ENCODE results near the gene TTLL9.

Gene TTLL9

GRCh38 chr20:31934968-31935764, 64.7 kb downstream of the TTLL9 start:
- TF ChIP-seq CTCF (IDR thresholded peaks at IDR 0.05; ENCODE audit: low read depth, low read length) = peak; percentile 43
- Histone ChIP-seq H3K27me3 (peaks cover 4% of the 10 kb centered on the region; the same call in 1 of the 2 replicates), H3K36me3 (no peaks in the 10 kb centered on the region), H3K9me3 (no peaks in the 10 kb centered on the region), H3K4me3 (ENCODE audit: low read depth, low read length) (no peak overlapping the region), H3K4me1 (no peaks in the 10 kb centered on the region)
- DNase-seq = no peak

- H3K4me1 ChIP-seq = no peaks in the 10 kb centered on the region
- no peak for TF ChIP-seq CTCF (IDR thresholded peaks at IDR 0.05; ENCODE audit: low read depth, low read length)
- no peaks in the 10 kb centered on the region for H3K9me3 ChIP-seq
- no peak for DNase-seq
- H3K36me3 ChIP-seq = no peaks in the 10 kb centered on the region
- H3K4me3 ChIP-seq (ENCODE audit: low read depth, low read length) = no peak overlapping the region
- no peaks in the 10 kb centered on the region for H3K27me3 ChIP-seq
Measured at GRCh38 chr20:31936420-31936819, 66.0 kb downstream of the TTLL9 start.

DNA sequence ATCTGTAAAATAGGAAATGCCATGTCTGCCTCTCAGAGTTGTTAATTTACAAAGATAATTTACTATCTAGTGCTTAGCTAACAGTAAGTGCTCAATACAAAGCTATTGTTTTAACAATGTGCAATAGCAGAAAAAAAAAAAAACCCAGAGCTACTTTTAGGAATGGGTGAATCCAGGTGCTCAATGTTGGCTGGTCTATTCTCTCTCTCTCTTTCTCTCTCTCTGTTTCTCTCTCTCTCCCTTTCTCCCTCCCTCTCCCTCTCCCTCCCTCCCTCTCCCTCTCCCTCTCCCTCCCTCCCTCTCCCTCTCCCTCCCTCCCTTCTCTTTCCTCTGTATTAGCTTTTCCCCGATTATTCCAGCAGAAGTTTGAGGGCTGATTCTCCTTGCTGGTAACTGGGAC, 67.4 kb downstream of the TTLL9 start:
- Histone ChIP-seq H3K36me3 (no peaks in the 10 kb centered on the region), H3K27me3 (no peaks in the 10 kb centered on the region), H3K4me3 (ENCODE audit: low read depth, low read length) (no peak overlapping the region), H3K4me1 (no peaks in the 10 kb centered on the region), H3K9me3 (no peaks in the 10 kb centered on the region)
- DNase-seq = no peak
- no peak for TF ChIP-seq CTCF (IDR thresholded peaks at IDR 0.05; ENCODE audit: low read depth, low read length)

- Histone ChIP-seq H3K4me3 (ENCODE audit: low read depth, low read length) (no peak overlapping the region), H3K4me1 (no peaks in the 10 kb centered on the region), H3K36me3 (peaks cover 2% of the 10 kb centered on the region), H3K9me3 (no peaks in the 10 kb centered on the region), H3K27me3 (no peaks in the 10 kb centered on the region)
- DNase-seq = no peak
- TF ChIP-seq CTCF (IDR thresholded peaks at IDR 0.05; ENCODE audit: low read depth, low read length) = no peak
Measured at GRCh38 chr20:31939661-31940060, 69.2 kb downstream of the TTLL9 start.

DNA sequence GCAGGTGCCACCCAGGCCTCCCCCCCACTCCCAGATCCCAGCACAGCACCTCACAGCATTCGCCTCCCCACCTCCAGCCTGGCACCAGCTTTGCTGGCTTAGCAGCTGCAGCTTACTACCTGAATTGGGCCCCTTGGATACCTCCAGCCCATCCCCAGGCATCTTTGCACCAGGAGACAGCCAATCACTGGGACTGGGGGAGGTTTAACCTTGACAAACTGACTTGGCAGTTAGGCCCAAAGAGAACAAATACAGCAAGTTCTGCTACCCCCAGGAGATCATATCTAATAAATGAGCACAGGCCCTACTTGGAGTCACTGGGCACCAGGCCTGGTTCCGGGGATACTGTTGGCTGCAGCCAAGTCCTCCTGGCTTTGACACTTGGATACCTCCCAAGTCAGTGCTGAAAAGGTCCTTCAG, 72.6 kb downstream of the TTLL9 start:
- Histone ChIP-seq H3K4me3 (ENCODE audit: low read depth, low read length) (no peak overlapping the region), H3K4me1 (no peaks in the 10 kb centered on the region), H3K9me3 (no peaks in the 10 kb centered on the region), H3K36me3 (peaks cover 35% of the 10 kb centered on the region), H3K27me3 (no peaks in the 10 kb centered on the region)
- TF ChIP-seq CTCF (IDR thresholded peaks at IDR 0.05; ENCODE audit: low read depth, low read length) = no peak
- DNase-seq = no peak

- no peaks in the 10 kb centered on the region for H3K4me1 ChIP-seq
- no peaks in the 10 kb centered on the region for H3K9me3 ChIP-seq
- no peak overlapping the region for H3K4me3 ChIP-seq (ENCODE audit: low read depth, low read length)
- H3K36me3 ChIP-seq = peaks cover 57% of the 10 kb centered on the region
- no peaks in the 10 kb centered on the region for H3K27me3 ChIP-seq
- DNase-seq = no peak
- TF ChIP-seq CTCF (IDR thresholded peaks at IDR 0.05; ENCODE audit: low read depth, low read length) = no peak
Measured at GRCh38 chr20:31945319-31945718, 74.9 kb downstream of the TTLL9 start.

Data from BE2C (cell line).